Ovary (tissue), 9 donors: ENCODE data around the gene CRABP2. TPM values are rescaled to one million over a fixed set of nuclear protein-coding genes. Genes with fewer than 3 reads are reported as not detected.

Source experiments
- DNase-seq, 5 donors: peaks; one replicate each; pipeline ENCODE4 v3.0.0-alpha.2; 2019 to 2020
- H3K27ac ChIP-seq, 2 donors: fragments of 200-600 bp; one replicate each; pipeline versions ENCODE4 v1.5.1 to v1.8.0; 2019 to 2022
- H3K27me3 ChIP-seq: fragments of 200-600 bp; one replicate; pipeline ENCODE4 v1.8.0; 2022
- H3K36me3 ChIP-seq: fragments of 200-600 bp; sonication (generic); one replicate; pipeline ENCODE4 v1.5.1; 2019
- H3K4me1 ChIP-seq: one replicate; pipeline ENCODE4 v1.8.1; 2013; ENCODE audit warnings: mild to moderate bottlenecking, moderate library complexity; ENCODE audit not compliant: insufficient read depth
- H3K4me3 ChIP-seq: fragments of 200-600 bp; sonication (generic); one replicate; pipeline ENCODE4 v1.5.1; 2017
- H3K9me3 ChIP-seq, 2 donors: fragments of 200-600 bp in 1 of 2; sonication (generic) in 1 of 2; one replicate each; pipeline versions ENCODE4 v1.5.1 to v1.8.1; 2013 to 2019; ENCODE audit warnings: mild to moderate bottlenecking in 1 of 2, moderate library complexity in 1 of 2
- CTCF ChIP-seq, 3 donors: fragments of 450-650 bp in 2 of 3; fragments of 200-600 bp in 1 of 3; IDR thresholded peaks; one replicate each; pipeline versions ENCODE4 v1.5.1 to v1.8.0; 2016 to 2022; ENCODE audit warnings: antibody characterized with exemption in 3 of 3, mild to moderate bottlenecking in 1 of 3
- EP300 ChIP-seq: sonication (generic); formaldehyde crosslinking; IDR thresholded peaks from one replicate; pipeline ENCODE4 v1.6.1; 2017; ENCODE audit warnings: antibody characterized with exemption
- POLR2A ChIP-seq: fragments of 450-650 bp; IDR thresholded peaks from one replicate; pipeline ENCODE4 v1.6.1; 2017; ENCODE audit warnings: antibody characterized with exemption, mild to moderate bottlenecking, moderate library complexity
- WGBS, 3 donors: extraction: QIAGEN DNeasy Blood & Tissue Kit in 1 of 3; methylation state at CpG; one replicate each; pipeline versions ENCODE4 v1.1.5 to v1.1.7; 2013 to 2017; 5-methylcytosine and 5-hydroxymethylcytosine counted together
- intact Hi-C, 4 donors: fragments of 100-400 bp; cut with DNase I; formaldehyde crosslinking; loops; one replicate each; pipeline versions ENCODE4 v1.11.0 to v1.15.1; 2022 to 2023
- polyA plus RNA-seq, 2 donors: library from polyadenylated mRNA; stranded (reverse); fragments of 200-250 nt in 1 of 2; fragments of 350-450 nt in 1 of 2; fragmentation: Illumina TruSeq in 1 of 2; extraction: RNeasy Lipid Tissue Mini Kit (QIAGEN cat#74804) in 1 of 2; gene quantifications; one replicate each; pipeline ENCODE4 v1.2.3, GENCODE V29; 2013 to 2014
- total RNA-seq, 7 donors: library from RNA; depleted of rRNA in 2 of 7; stranded (reverse); fragments of >200 nt in 2 of 7; fragmentation: NEBNext Ultra II Directional in 3 of 7; extraction: Animal tissue kit (Norgen Biotek cat#: 25700) in 3 of 7; gene quantifications; one replicate each; pipeline versions ENCODE4 v1.1.0 to v1.2.4, GENCODE V29; 2016 to 2023
- donor health status: DM: no; HTN: no; CAD: no; lungs with moderate emphysema.
- donor health status: DM: no; HTN: no; CAD: no.
- donor health status: Bipolar disorder and iron deficiency.
- donor health status: DM: yes; HTN: yes; CAD: no.
- donor health status: DM: no; HTN: no; CAD: no.
- donor health status: DM: yes; HTN: yes; CAD: no.

Gene CRABP2
- total and polyA plus RNA-seq, 9 donors: 1.4 to 31.5 (median 5.5) TPM

GRCh38 chr1:156705918-156706656 lies 704 bp upstream of the CRABP2 start:
- Histone ChIP-seq H3K36me3 (no peaks in the 10 kb centered on the region), H3K9me3 (no peaks in the 10 kb centered on the region), H3K27me3 (no peaks in the 10 kb centered on the region), H3K27ac (peak overlapping the region; percentile 69 to 81), H3K4me3 (peak overlapping the region; percentile 43), H3K4me1 (peaks cover 14% of the 10 kb centered on the region)
- 1% methylated on average over 42 to 45 of the region's 45 CpGs for WGBS, 3 donors
- intact Hi-C loops: loop anchor here in 1 of 4 donors (10.0 kb wide), 1 partner anchor 179 kb away; no protein-coding TSS in a partner anchor
- DNase-seq: peak; percentile 67 to 83 (median 82)
- TF ChIP-seq EP300 (no peak), POLR2A (peak; percentile 31), CTCF (IDR thresholded peaks at IDR 0.05) (peak; percentile 74 to 88 (median 76))

GRCh38 chr1:156704930-156705320 lies 458 bp downstream of the CRABP2 start:
- Histone ChIP-seq H3K4me1 (peaks cover 14% of the 10 kb centered on the region), H3K27me3 (no peaks in the 10 kb centered on the region), H3K36me3 (no peaks in the 10 kb centered on the region), H3K9me3 (no peaks in the 10 kb centered on the region), H3K27ac (no peak overlapping the region), H3K4me3 (peak overlapping the region; percentile 43)
- TF ChIP-seq EP300 (no peak), POLR2A (no peak), CTCF (IDR thresholded peaks at IDR 0.05) (no peak)
- DNase-seq: peak; percentile 68 to 80 (median 72)
- intact Hi-C loops: loop anchor here in 1 of 4 donors (10.0 kb wide), 1 partner anchor 180 kb away; no protein-coding TSS in a partner anchor
- 1 to 2% (median 1%) methylated on average over 29 of the region's 29 CpGs for WGBS, 3 donors

- H3K36me3 ChIP-seq: no peaks in the 10 kb centered on the region
- H3K4me1 ChIP-seq: peaks cover 14% of the 10 kb centered on the region
- no peaks in the 10 kb centered on the region for H3K27me3 ChIP-seq
- H3K9me3 ChIP-seq: no peaks in the 10 kb centered on the region
- no peak for DNase-seq
- 51 to 62% (median 53%) methylated on average over 10 of the region's 10 CpGs for WGBS, 3 donors
- H3K27ac ChIP-seq: no peak overlapping the region
- TF ChIP-seq CTCF (IDR thresholded peaks at IDR 0.05): no peak
- no peak for TF ChIP-seq POLR2A
- TF ChIP-seq EP300: no peak
- no peak overlapping the region for H3K4me3 ChIP-seq
- intact Hi-C loops: loop anchor here in 1 of 4 donors (10.0 kb wide), 1 partner anchor 181 kb away; no protein-coding TSS in a partner anchor
Observed at GRCh38 chr1:156704166-156704711, 1.1 kb downstream of the CRABP2 start.

- no peak for DNase-seq
- no peak overlapping the region for H3K4me3 ChIP-seq
- H3K27ac ChIP-seq: no peak overlapping the region
- H3K27me3 ChIP-seq: no peaks in the 10 kb centered on the region
- peaks cover 14% of the 10 kb centered on the region for H3K4me1 ChIP-seq
- WGBS, 3 donors: 55 to 56% (median 56%) methylated on average over 4 of the region's 4 CpGs
- H3K9me3 ChIP-seq: no peaks in the 10 kb centered on the region
- intact Hi-C loops: loop anchor here in 1 of 4 donors (10.0 kb wide), 1 partner anchor 181 kb away; no protein-coding TSS in a partner anchor
- no peaks in the 10 kb centered on the region for H3K36me3 ChIP-seq
- no peak for TF ChIP-seq CTCF (IDR thresholded peaks at IDR 0.05)
- TF ChIP-seq POLR2A: no peak
Observed at GRCh38 chr1:156703741-156704140, 1.6 kb downstream of the CRABP2 start.
